H1 (cell line): Measurements from ENCODE around the gene PTPN7. TPM values are rescaled to one million over a fixed set of nuclear protein-coding genes. Genes with fewer than 3 reads are reported as not detected.

Experiments used
- CTCF ChIA-PET: fragments of 300-600 bp; sonication (Branson Sonifier 250); formaldehyde crosslinking; loops from one replicate; lab custom pipeline; 2021; ENCODE audit not compliant: partially characterized antibody; lab: Charles Lee
- POLR2A ChIA-PET: fragments of 300-600 bp; sonication (Branson Sonifier 250); formaldehyde crosslinking; loops from one replicate; lab custom pipeline; 2021; ENCODE audit warnings: inconsistent platforms; ENCODE audit not compliant: partially characterized antibody; lab: Charles Lee
- DNase-seq, 2 experiments: peaks; one replicate each; pipeline versions ENCODE4 v3.0.0 to v3.0.0-alpha.2; 2010 to 2022; ENCODE audit warnings: low spot score in 2 of 2, low read depth in 1 of 2, mixed read lengths in 1 of 2
- FAIRE-seq: peaks from 2 replicates; lab custom pipeline; 2011; peaks lifted over from hg19 to GRCh38; lab: Jason Lieb, UNC
- H2AFZ ChIP-seq: 2 replicates; pipeline ENCODE4 v1.8.1; 2012; ENCODE audit warnings: low read length, inconsistent platforms
- H2AK5ac ChIP-seq: 2 replicates; pipeline ENCODE4 v1.6.1; 2013; ENCODE audit warnings: low read depth, low read length
- H2BK120ac ChIP-seq: replicated peaks from 2 replicates; pipeline ENCODE3; 2013; ENCODE audit warnings: low read depth, low read length, inconsistent platforms
- H2BK12ac ChIP-seq: 2 replicates; pipeline ENCODE4 v1.6.1; 2013; ENCODE audit warnings: low read depth, low read length
- H2BK15ac ChIP-seq: 2 replicates; pipeline ENCODE4 v1.6.1; 2013; ENCODE audit warnings: low read length
- H2BK20ac ChIP-seq: 2 replicates; pipeline ENCODE4 v1.6.1; 2013; ENCODE audit warnings: low read length
- H2BK5ac ChIP-seq: 2 replicates; pipeline ENCODE4 v1.6.1; 2013; ENCODE audit warnings: low read depth, low read length
- H3K14ac ChIP-seq: 2 replicates; pipeline ENCODE4 v1.6.1; 2013; ENCODE audit warnings: inconsistent platforms; ENCODE audit not compliant: insufficient read length
- H3K18ac ChIP-seq: 2 replicates; pipeline ENCODE4 v1.6.1; 2013; ENCODE audit warnings: low read length; ENCODE audit errors: extremely low read depth
- H3K23ac ChIP-seq: 2 replicates; pipeline ENCODE4 v1.6.1; 2013; ENCODE audit warnings: inconsistent platforms; ENCODE audit not compliant: insufficient read length
- H3K23me2 ChIP-seq: 2 replicates; pipeline ENCODE4 v1.6.1; 2013; ENCODE audit warnings: low read depth, low read length
- H3K27ac ChIP-seq: 2 replicates; pipeline ENCODE4 v1.6.1; 2011; ENCODE audit warnings: low read depth, low read length, inconsistent platforms
- H3K27me3 ChIP-seq, 4 experiments: replicated peaks in 1 of 4; 1 replicate in 1 of 4; 2 replicates in 3 of 4; pipeline versions ENCODE4 v1.6.1 to v1.8.1; 2011 to 2013; ENCODE audit warnings: low read length in 3 of 4, mild to moderate bottlenecking in 3 of 4, inconsistent platforms in 2 of 4, mixed read lengths in 2 of 4, moderate library complexity in 1 of 4; ENCODE audit not compliant: control insufficient read depth in 3 of 4, insufficient read depth in 3 of 4; ENCODE audit errors: extremely low read depth in 1 of 4
- H3K36me3 ChIP-seq, 4 experiments: 2 replicates each; pipeline versions ENCODE4 v1.6.1 to v1.8.1; 2011 to 2013; ENCODE audit warnings: mild to moderate bottlenecking in 4 of 4, low read length in 3 of 4, moderate library complexity in 2 of 4, control low read depth in 1 of 4, inconsistent platforms in 1 of 4; ENCODE audit not compliant: insufficient read depth in 4 of 4, control insufficient read depth in 2 of 4
- H3K4ac ChIP-seq: replicated peaks from 2 replicates; pipeline ENCODE3; 2013; ENCODE audit warnings: low read length, low read depth, mixed read lengths, inconsistent platforms; ENCODE audit not compliant: insufficient read length
- H3K4me1 ChIP-seq, 4 experiments: replicated peaks in 1 of 4; 1 replicate in 1 of 4; 2 replicates in 3 of 4; pipeline versions ENCODE4 v1.6.1 to v1.8.1; 2011 to 2013; ENCODE audit warnings: low read length in 3 of 4, inconsistent platforms in 2 of 4, mixed read lengths in 1 of 4; ENCODE audit not compliant: insufficient read depth in 4 of 4, control insufficient read depth in 3 of 4
- H3K4me2 ChIP-seq, 2 experiments: 2 replicates each; pipeline versions ENCODE4 v1.6.1 to v1.8.1; 2011 to 2013; ENCODE audit warnings: low read depth in 2 of 2, low read length in 2 of 2, control low read depth in 1 of 2, inconsistent platforms in 1 of 2, mild to moderate bottlenecking in 1 of 2; ENCODE audit not compliant: insufficient read depth in 1 of 2
- H3K4me3 ChIP-seq, 4 experiments: fragments of 200-600, 300-600 bp in 1 of 4; sonication (generic), shearing (Covaris generic), sonication (Bioruptor Twin) in 1 of 4; 2 replicates each; pipeline versions ENCODE4 v1.5.1 to v1.8.1; 2011 to 2016; ENCODE audit warnings: low read length in 4 of 4, low read depth in 3 of 4, control low read depth in 2 of 4, inconsistent platforms in 2 of 4, mild to moderate bottlenecking in 2 of 4, mixed read lengths in 1 of 4, moderate library complexity in 1 of 4; ENCODE audit not compliant: insufficient read depth in 2 of 4; ENCODE audit errors: extremely low read depth in 1 of 4
- H3K56ac ChIP-seq: replicated peaks from 2 replicates; pipeline ENCODE3; 2013; ENCODE audit warnings: low read depth, mild to moderate bottlenecking, mixed read lengths, low read length, inconsistent platforms; ENCODE audit not compliant: insufficient read length
- H3K79me1 ChIP-seq: 2 replicates; pipeline ENCODE4 v1.6.1; 2013; ENCODE audit warnings: low read depth, low read length, control low read depth
- H3K79me2 ChIP-seq, 2 experiments: 2 replicates each; pipeline versions ENCODE4 v1.6.1 to v1.8.1; 2012 to 2013; ENCODE audit warnings: low read length in 2 of 2, mild to moderate bottlenecking in 2 of 2, inconsistent platforms in 1 of 2; ENCODE audit not compliant: insufficient read depth in 2 of 2, control insufficient read depth in 1 of 2
- H3K9ac ChIP-seq, 4 experiments: replicated peaks in 1 of 4; 1 replicate in 1 of 4; 2 replicates in 3 of 4; pipeline versions ENCODE4 v1.6.1 to v1.8.1; 2011 to 2013; ENCODE audit warnings: low read depth in 3 of 4, low read length in 3 of 4, control low read depth in 2 of 4, mild to moderate bottlenecking in 2 of 4, moderate library complexity in 2 of 4, inconsistent platforms in 1 of 4; ENCODE audit errors: extremely low read depth in 1 of 4
- H3K9me3 ChIP-seq, 2 experiments: 2 replicates each; pipeline versions ENCODE4 v1.6.1 to v1.8.1; 2012 to 2013; ENCODE audit warnings: mild to moderate bottlenecking in 2 of 2, moderate library complexity in 2 of 2, control low read depth in 1 of 2, inconsistent platforms in 1 of 2, low read depth in 1 of 2, low read length in 1 of 2, mixed read lengths in 1 of 2; ENCODE audit not compliant: insufficient read depth in 2 of 2
- H4K20me1 ChIP-seq, 2 experiments: replicated peaks in 1 of 2; 2 replicates each; pipeline versions ENCODE3 to v1.8.1; 2011 to 2013; ENCODE audit warnings: inconsistent platforms in 2 of 2, low read length in 2 of 2, mild to moderate bottlenecking in 1 of 2; ENCODE audit not compliant: insufficient read depth in 2 of 2, control insufficient read depth in 1 of 2
- H4K5ac ChIP-seq: 2 replicates; pipeline ENCODE4 v1.6.1; 2013; ENCODE audit warnings: low read length, low read depth, mixed read lengths, inconsistent platforms; ENCODE audit not compliant: insufficient read length
- H4K8ac ChIP-seq: 2 replicates; pipeline ENCODE4 v1.8.0; 2013; ENCODE audit warnings: mild to moderate bottlenecking, moderate library complexity, low read length, inconsistent platforms; ENCODE audit not compliant: insufficient read depth; ENCODE audit errors: extremely low read depth
- H4K91ac ChIP-seq: replicated peaks from 2 replicates; pipeline ENCODE3; 2013; ENCODE audit warnings: low read length, mixed read lengths, inconsistent platforms; ENCODE audit not compliant: insufficient read length
- NRF1 ChIP-seq: IDR thresholded peaks from 2 replicates; pipeline ENCODE4 v1.6.1; 2011; ENCODE audit warnings: mild to moderate bottlenecking, low read depth, low read length, improper control_type of control experiment
- RNF2 ChIP-seq: fragments of 200-900, 300-1000 bp; sonication (generic); IDR thresholded peaks from 2 replicates; pipeline ENCODE4 v1.7.1; 2016; ENCODE audit warnings: borderline replicate concordance, low read depth, mild to moderate bottlenecking, antibody characterized with exemption, low read length; ENCODE audit not compliant: poor library complexity, severe bottlenecking; ENCODE audit errors: missing control alignments
- USF2 ChIP-seq: IDR thresholded peaks from 2 replicates; pipeline ENCODE4 v1.6.1; 2011; ENCODE audit warnings: low read length, improper control_type of control experiment
- WGBS, 2 experiments: shearing (Covaris generic) in 1 of 2; methylation state at CpG; one replicate each; pipeline versions ENCODE4 v1.1.6 to v1.1.7; 2013 to 2015; ENCODE audit warnings: low lambda C conversion rate in 2 of 2, mixed read lengths in 2 of 2, inconsistent platforms in 1 of 2, low coverage in 1 of 2, missing lambda C conversion rate in 1 of 2; ENCODE audit not compliant: insufficient replicate concordance in 2 of 2, insufficient coverage in 1 of 2, insufficient read length in 1 of 2; ENCODE audit errors: extremely low coverage in 1 of 2, missing lambda C conversion rate in 1 of 2; 5-methylcytosine and 5-hydroxymethylcytosine counted together
- polyA plus RNA-seq, 7 experiments: library from polyadenylated mRNA; depleted of rRNA in 3 of 7; stranded (reverse) in 5 of 7; unstranded in 2 of 7; fragments of >200 nt in 5 of 7; fragments of 200-250 nt in 2 of 7; gene quantifications; 1 replicate in 5 of 7; 2 replicates in 1 of 7; 4 replicates in 1 of 7; pipeline versions ENCODE4 v1.2.1 to v1.2.3, GENCODE V29; 2011 to 2013; ENCODE audit warnings: missing spikeins in 2 of 7, mixed read lengths in 2 of 7
- total RNA-seq: library from RNA; stranded (reverse); fragmentation: NEBNext Ultra II Directional; extraction: Animal tissue kit (Norgen Biotek cat#: 25700); gene quantifications from 2 replicates; pipeline ENCODE4 v1.2.1, GENCODE V29; 2021

The PTPN7 gene
- total and polyA plus RNA-seq, 2 of the 8 experiments (the other 6 are each of a cell fraction or from before 2014, with no cell fraction given), result 0.20 TPM; not detected in 1

GRCh38 chr1:202162047-202162417 is 1.6 kb upstream of the PTPN7 start:
- no peak overlapping the region for H2AFZ ChIP-seq
- TF ChIP-seq NRF1 (no peak), USF2 (no peak), RNF2 (no peak)
- TF ChIP-seq, all 59 proteins: peak for 0
- Histone ChIP-seq H2BK120ac (no peak overlapping the region), H3K14ac (no peak overlapping the region), H3K27ac (no peak overlapping the region), H3K23me2 (no peaks in the 10 kb centered on the region), H4K20me1 (no peaks in the 10 kb centered on the region), H3K4me3 (no peak overlapping the region), H3K23ac (no peak overlapping the region), H2AK5ac (no peak overlapping the region), H4K8ac (no peak overlapping the region; the same call in 1 of the 2 replicates), H3K9ac (no peak overlapping the region), H2BK20ac (no peak overlapping the region), H3K4ac (no peak overlapping the region), H3K36me3 (no peaks in the 10 kb centered on the region), H3K27me3 (no peaks in the 10 kb centered on the region), H2BK15ac (no peak overlapping the region), H2BK5ac (0 out of 2 replicates have a peak overlapping the region, but pooled peaks have one; percentile 42), H3K4me1 (peaks cover 2 to 29% (median 13%) of the 10 kb centered on the region in 4 experiments), H3K9me3 (no peaks in the 10 kb centered on the region), H4K91ac (peak overlapping the region; percentile 54), H3K18ac (no peak overlapping the region), H3K56ac (no peak overlapping the region), H3K79me2 (no peaks in the 10 kb centered on the region), H2BK12ac (no peak overlapping the region), H3K79me1 (no peaks in the 10 kb centered on the region), H4K5ac (no peak overlapping the region), H3K4me2 (0 out of 4 replicates have a peak overlapping the region, but pooled peaks of 1 of the 2 experiments have one; percentile 5)
- ChIA-PET POLR2A (interaction anchor here (0.6 to 2.7 kb wide), 2 partner anchors 152 to 442 kb away, joined by 3 to 6 read pairs; partner anchors contain the start of gene ELF3), CTCF (interaction anchor here (0.7 to 10.1 kb wide), 10 partner anchors 6 to 300 kb away, joined by 3 to 77 read pairs (median 4); no protein-coding TSS in a partner anchor)
- no peak for DNase-seq
- no peak for FAIRE-seq
- WGBS, 2 experiments, result 100% methylated on average over 1 of the region's 4 CpGs; no CpG with 5 or more reads in 1 of the 2 experiments
